ENCODE results near the gene RXFP4. TPM values are rescaled to one million over a fixed set of nuclear protein-coding genes. Genes with fewer than 3 reads are reported as not detected.
"Not testable (repeated sequence)": the region's sequence is repeated elsewhere in the genome, so short reads cannot be mapped to it uniquely, and the experiment has no call there.

RXFP4 gene
- total RNA-seq, 2 donors from 2014 or later = not detected

DNA sequence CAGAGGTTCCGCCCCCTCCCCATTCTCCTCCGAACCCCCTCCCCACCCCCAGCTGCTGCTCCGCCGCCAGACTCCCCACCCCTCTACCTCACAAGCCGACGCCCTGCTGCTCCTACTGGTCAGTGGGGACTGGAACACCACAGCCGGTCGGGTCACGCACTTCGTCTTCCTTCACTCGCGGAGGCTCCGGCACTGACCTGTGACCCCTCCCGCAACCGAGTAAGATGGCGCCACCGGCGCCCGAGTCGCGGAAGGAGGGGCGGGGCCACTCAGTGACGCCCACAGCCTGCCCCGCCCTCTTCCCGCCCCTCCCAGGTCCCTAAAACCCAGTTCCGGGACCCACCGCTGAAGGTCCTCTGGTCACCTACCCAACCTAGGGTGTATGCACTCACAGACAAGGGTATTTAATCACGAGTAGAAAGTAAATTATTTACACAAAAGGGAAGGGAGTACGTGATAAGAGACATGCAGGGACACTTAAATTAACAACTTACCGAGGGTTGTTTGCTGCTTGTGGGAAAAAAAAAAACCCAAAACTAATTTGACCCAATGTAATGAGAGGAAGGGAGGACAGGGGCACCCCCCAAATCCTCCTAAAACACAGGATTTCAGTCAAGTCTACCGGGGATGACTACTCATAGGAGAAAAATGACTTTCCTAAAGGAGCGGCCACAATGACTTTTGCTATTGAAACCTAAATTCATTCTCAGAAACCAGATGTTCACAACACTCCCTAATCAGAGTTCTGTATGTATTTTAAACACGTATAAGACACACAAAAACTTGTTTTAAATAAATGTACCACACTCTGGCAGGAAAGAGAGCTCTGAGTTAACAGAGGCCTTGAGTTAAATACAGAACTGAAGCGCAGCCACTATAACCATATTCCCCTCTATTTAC lies 30.0 kb upstream of the RXFP4 start, which contains the start of gene RIT1:
Gene RIT1, minus strand, starts transcription at position 194 of the 900 bp plus-strand sequence. CDS start 588 bp downstream, outside the sequence.
- Mint-ChIP-seq H3K27ac (peak within 1 kb of the TSS; percentile 93), H3K4me1 (ENCODE audit: low read depth) (peaks cover 27% of the 10 kb centered on the region), H3K9me3 (no peaks in the 10 kb centered on the region), H3K36me3 (ENCODE audit: insufficient read depth in 2 of 2) (peaks cover 7 to 28% of the 10 kb centered on the region in 2 donors), H3K27me3 (ENCODE audit: low read depth) (no peaks in the 10 kb centered on the region), H3K4me3 (peak within 1 kb of the TSS; percentile 94)
- peak; percentile 88 to 90 for DNase-seq
- peak; percentile 90 to 95 for ATAC-seq (replicated peaks in 1 of 2)

- Mint-ChIP-seq H3K9me3 (no peaks in the 10 kb centered on the region), H3K36me3 (ENCODE audit: insufficient read depth in 2 of 2) (peaks cover 12 to 35% of the 10 kb centered on the region in 2 donors), H3K4me1 (ENCODE audit: low read depth) (peaks cover 27% of the 10 kb centered on the region), H3K27me3 (ENCODE audit: low read depth) (no peaks in the 10 kb centered on the region), H3K27ac (peak overlapping the region; percentile 93), H3K4me3 (peak overlapping the region; percentile 94)
- ATAC-seq (replicated peaks in 1 of 2) (no peak), DNase-seq (no peak)
These were observed 29.3 kb upstream of the RXFP4 start for GRCh38 chr1:155912056-155912536.

DNA sequence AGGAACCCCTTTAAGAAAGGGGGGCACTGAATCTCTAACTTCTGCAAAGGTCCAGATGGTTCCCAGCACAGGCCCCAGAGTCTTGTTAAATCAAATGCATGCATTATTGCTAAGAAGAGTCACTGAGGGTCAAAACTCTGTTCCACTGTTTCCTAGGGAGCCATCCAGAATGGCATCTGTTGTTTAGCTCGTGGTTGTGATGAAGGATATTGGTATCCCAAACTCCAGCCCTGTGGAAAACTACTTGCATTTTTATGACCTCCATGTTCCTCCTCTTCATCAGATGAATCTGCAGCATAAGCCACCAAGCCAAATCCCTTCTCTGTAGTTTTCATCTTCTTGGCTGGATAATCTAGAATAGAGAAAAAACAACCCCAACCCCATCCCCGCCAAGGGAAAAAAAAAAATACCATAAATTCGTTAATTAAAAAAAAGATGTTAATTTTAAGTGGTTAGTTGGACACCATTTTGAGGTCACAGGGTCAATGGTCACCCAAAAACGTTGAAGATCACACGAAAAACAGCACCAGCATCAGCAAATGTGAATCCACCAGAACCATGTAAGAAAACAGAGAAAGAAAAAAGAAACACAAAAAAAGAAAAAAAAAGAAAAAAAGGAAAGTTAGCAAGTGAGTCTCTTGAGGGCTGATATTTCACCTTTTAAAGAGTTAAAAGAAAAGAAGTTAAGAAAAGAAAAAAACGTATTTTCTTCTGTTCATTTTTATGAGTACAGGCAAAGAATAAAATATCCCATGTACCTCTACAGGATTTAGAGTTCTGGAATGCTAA lies 27.3 kb upstream of the RXFP4 start:
- no peak overlapping the region for H3K4me3 Mint-ChIP-seq
- no peak for ATAC-seq (replicated peaks in 1 of 2)
- H3K4me1 Mint-ChIP-seq (ENCODE audit: low read depth) = peaks cover 27% of the 10 kb centered on the region
- H3K27ac Mint-ChIP-seq = peak overlapping the region; percentile 10
- H3K36me3 Mint-ChIP-seq (ENCODE audit: insufficient read depth in 2 of 2) = peaks cover 12 to 33% of the 10 kb centered on the region in 2 donors
- no peaks in the 10 kb centered on the region for H3K27me3 Mint-ChIP-seq (ENCODE audit: low read depth)
- no peaks in the 10 kb centered on the region for H3K9me3 Mint-ChIP-seq
- no peak for DNase-seq

GRCh38 chr1:155918660-155919059 lies 22.8 kb upstream of the RXFP4 start:
- peaks cover 17 to 43% of the 10 kb centered on the region in 2 donors for H3K36me3 Mint-ChIP-seq (ENCODE audit: insufficient read depth in 2 of 2)
- no peaks in the 10 kb centered on the region for H3K4me1 Mint-ChIP-seq (ENCODE audit: low read depth)
- H3K27me3 Mint-ChIP-seq (ENCODE audit: low read depth) = no peaks in the 10 kb centered on the region
- no peaks in the 10 kb centered on the region for H3K9me3 Mint-ChIP-seq
- no peak overlapping the region for H3K27ac Mint-ChIP-seq
- DNase-seq = no peak
- no peak overlapping the region for H3K4me3 Mint-ChIP-seq
- ATAC-seq (replicated peaks in 1 of 2) = no peak

GRCh38 chr1:155919801-155920200 lies 21.6 kb upstream of the RXFP4 start:
- DNase-seq = no peak
- Mint-ChIP-seq H3K4me1 (ENCODE audit: low read depth) (no peaks in the 10 kb centered on the region), H3K9me3 (no peaks in the 10 kb centered on the region)

GRCh38 chr1:155920717-155921116 lies 20.7 kb upstream of the RXFP4 start:
- Mint-ChIP-seq H3K4me3 (no peak overlapping the region), H3K4me1 (ENCODE audit: low read depth) (no peaks in the 10 kb centered on the region), H3K9me3 (no peaks in the 10 kb centered on the region), H3K27me3 (ENCODE audit: low read depth) (no peaks in the 10 kb centered on the region), H3K36me3 (ENCODE audit: insufficient read depth in 2 of 2) (peaks cover 18 to 41% of the 10 kb centered on the region in 2 donors), H3K27ac (peak overlapping the region; percentile 28)
- ATAC-seq (replicated peaks in 1 of 2) (no peak), DNase-seq (no peak)

More at GRCh38 chr1:155919801-155920200, 21.6 kb upstream of the RXFP4 start:
- no peak overlapping the region for H3K4me3 Mint-ChIP-seq
- H3K36me3 Mint-ChIP-seq (ENCODE audit: insufficient read depth in 2 of 2) = peaks cover 14 to 39% of the 10 kb centered on the region in 2 donors
- H3K27me3 Mint-ChIP-seq (ENCODE audit: low read depth) = no peaks in the 10 kb centered on the region
- no peak for ATAC-seq (replicated peaks in 1 of 2)
- H3K27ac Mint-ChIP-seq = no peak overlapping the region

DNA sequence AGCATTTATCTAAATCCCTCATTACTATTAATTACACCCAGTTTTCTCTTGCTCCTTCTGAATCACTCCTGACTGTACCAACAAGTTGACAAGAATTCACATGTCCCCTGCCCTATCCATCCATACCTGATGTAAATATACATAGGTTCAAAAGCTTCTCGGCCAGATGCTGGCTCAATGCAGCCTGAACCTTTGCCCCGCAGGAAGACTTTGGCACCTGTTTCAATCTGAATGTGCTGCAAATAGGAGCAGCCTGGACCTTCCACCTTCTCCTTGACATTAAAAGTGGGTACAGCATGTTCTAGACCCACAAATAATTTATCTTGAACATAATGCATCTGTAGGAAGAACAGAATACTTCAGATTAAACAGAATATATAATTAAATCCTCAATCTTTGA lies 15.9 kb upstream of the RXFP4 start:
- H3K27ac Mint-ChIP-seq = peak overlapping the region; percentile 81
- no peak for DNase-seq
- H3K36me3 Mint-ChIP-seq (ENCODE audit: insufficient read depth in 2 of 2) = peaks cover 19 to 55% of the 10 kb centered on the region in 2 donors
- no peaks in the 10 kb centered on the region for H3K27me3 Mint-ChIP-seq (ENCODE audit: low read depth)
- peaks cover 15% of the 10 kb centered on the region for H3K4me1 Mint-ChIP-seq (ENCODE audit: low read depth)
- no peak overlapping the region for H3K4me3 Mint-ChIP-seq
- H3K9me3 Mint-ChIP-seq = no peaks in the 10 kb centered on the region
- no peak for ATAC-seq (replicated peaks in 1 of 2)

GRCh38 chr1:155929057-155929456 lies 12.4 kb upstream of the RXFP4 start:
- DNase-seq = no peak
- H3K4me1 Mint-ChIP-seq (ENCODE audit: low read depth) = peaks cover 44% of the 10 kb centered on the region
- H3K27ac Mint-ChIP-seq = peak overlapping the region; percentile 64
- H3K36me3 Mint-ChIP-seq (ENCODE audit: insufficient read depth in 2 of 2) = peaks cover 12 to 52% of the 10 kb centered on the region in 2 donors
- H3K27me3 Mint-ChIP-seq (ENCODE audit: low read depth) = no peaks in the 10 kb centered on the region
- ATAC-seq (replicated peaks in 1 of 2) = no peak
- no peaks in the 10 kb centered on the region for H3K9me3 Mint-ChIP-seq
- H3K4me3 Mint-ChIP-seq = no peak overlapping the region

GRCh38 chr1:155930725-155931124 lies 10.7 kb upstream of the RXFP4 start:
- Mint-ChIP-seq H3K4me1 (ENCODE audit: low read depth) (peaks cover 44% of the 10 kb centered on the region), H3K36me3 (ENCODE audit: insufficient read depth in 2 of 2) (peaks cover 8 to 45% of the 10 kb centered on the region in 2 donors), H3K4me3 (peak overlapping the region; percentile 74 to 90), H3K27ac (peak overlapping the region; percentile 94)
- H3K27me3 Mint-ChIP-seq (ENCODE audit: low read depth); ATAC-seq (replicated peaks in 1 of 2); DNase-seq; H3K9me3 Mint-ChIP-seq: not testable (repeated sequence)

GRCh38 chr1:155931332-155932038 lies 10.0 kb upstream of the RXFP4 start:
- H3K4me3 Mint-ChIP-seq = peak overlapping the region; percentile 74 to 90
- DNase-seq (no peak), ATAC-seq (replicated peaks in 1 of 2) (no peak)
- H3K27ac Mint-ChIP-seq = peak overlapping the region; percentile 94
- H3K27me3 Mint-ChIP-seq (ENCODE audit: low read depth) = no peaks in the 10 kb centered on the region
- H3K36me3 Mint-ChIP-seq (ENCODE audit: insufficient read depth in 2 of 2) = peaks cover 8 to 40% of the 10 kb centered on the region in 2 donors
- peaks cover 49% of the 10 kb centered on the region for H3K4me1 Mint-ChIP-seq (ENCODE audit: low read depth)
- H3K9me3 Mint-ChIP-seq = no peaks in the 10 kb centered on the region

GRCh38 chr1:155932081-155932480 lies 9.4 kb upstream of the RXFP4 start:
- Mint-ChIP-seq H3K27me3 (ENCODE audit: low read depth) (no peaks in the 10 kb centered on the region), H3K9me3 (no peaks in the 10 kb centered on the region), H3K4me1 (ENCODE audit: low read depth) (peaks cover 49% of the 10 kb centered on the region), H3K27ac (peak overlapping the region; percentile 94), H3K4me3 (peak overlapping the region in 1 of 2 donors; percentile 90), H3K36me3 (ENCODE audit: insufficient read depth in 2 of 2) (peaks cover 2 to 34% of the 10 kb centered on the region in 2 donors)
- no peak for ATAC-seq (replicated peaks in 1 of 2)
- no peak for DNase-seq

DNA sequence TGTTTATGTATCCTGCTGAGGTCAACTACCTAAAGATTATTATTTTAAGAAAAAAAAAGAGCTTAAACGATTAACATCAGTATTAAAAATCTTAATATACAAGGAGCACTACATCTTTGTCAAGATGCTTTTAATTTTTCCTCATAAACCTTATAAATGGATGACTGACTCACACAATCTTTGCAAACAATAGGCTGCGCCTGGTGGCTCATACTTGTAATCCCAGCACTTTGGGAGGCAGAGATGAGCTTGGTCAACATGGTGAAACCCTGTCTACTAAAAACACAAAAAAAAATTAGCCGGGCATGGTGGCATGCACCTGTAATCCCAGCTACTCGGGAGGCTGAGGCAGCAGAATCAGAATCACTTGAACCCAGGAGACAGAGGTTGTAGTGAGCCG lies 9.0 kb upstream of the RXFP4 start:
- peak overlapping the region in 1 of 2 donors; percentile 90 for H3K4me3 Mint-ChIP-seq
- no peak for ATAC-seq (replicated peaks in 1 of 2)
- no peak for DNase-seq
- peak overlapping the region; percentile 94 for H3K27ac Mint-ChIP-seq
- H3K9me3 Mint-ChIP-seq = no peaks in the 10 kb centered on the region
- no peaks in the 10 kb centered on the region for H3K27me3 Mint-ChIP-seq (ENCODE audit: low read depth)
- H3K4me1 Mint-ChIP-seq (ENCODE audit: low read depth) = peaks cover 49% of the 10 kb centered on the region
- H3K36me3 Mint-ChIP-seq (ENCODE audit: insufficient read depth in 2 of 2) = peaks cover 2 to 34% of the 10 kb centered on the region in 2 donors
